GM11168 (cell line): ENCODE data around the gene TMEM191C.
"Not testable (repeated sequence)": the region's sequence is repeated elsewhere in the genome, so short reads cannot be mapped to it uniquely, and the experiment has no call there.

Experiments
- in situ Hi-C: fragments of 300-500 bp; cut with MboI; formaldehyde crosslinking; loops from one replicate; pipeline ENCODE4 v1.12.0; 2022; ENCODE audit warnings: low sequenced_read_pairs; ENCODE audit not compliant: unreplicated experiment

The TMEM191C gene

GRCh38 chr22:21469097-21469994, 2.2 kb downstream of the TMEM191C start:
- in situ Hi-C loops = not testable (repeated sequence)

- in situ Hi-C loops = loop anchor here (10.0 kb wide), 1 partner anchor 758 kb away; no protein-coding TSS in a partner anchor
These were observed 5.8 kb downstream of the TMEM191C start for GRCh38 chr22:21472984-21473383.

- in situ Hi-C loops = loop anchor here (10.0 kb wide), 1 partner anchor 759 kb away; no protein-coding TSS in a partner anchor
These were observed 6.5 kb downstream of the TMEM191C start for GRCh38 chr22:21473664-21474063.

- in situ Hi-C loops = not testable (repeated sequence)
These were observed 16.9 kb downstream of the TMEM191C start for GRCh38 chr22:21484039-21484438.

GRCh38 chr22:21487723-21488122, 20.5 kb downstream of the TMEM191C start:
- in situ Hi-C loops = not testable (repeated sequence)

GRCh38 chr22:21489149-21489680, 22.0 kb downstream of the TMEM191C start:
- in situ Hi-C loops = not testable (repeated sequence)

- in situ Hi-C loops = not testable (repeated sequence)
These were observed 23.4 kb downstream of the TMEM191C start for GRCh38 chr22:21490556-21490955.

GRCh38 chr22:21492271-21492670, 25.1 kb downstream of the TMEM191C start:
- in situ Hi-C loops = not testable (repeated sequence)

- in situ Hi-C loops = not testable (repeated sequence)
These were observed 26.9 kb downstream of the TMEM191C start for GRCh38 chr22:21493789-21494782.

GRCh38 chr22:21497984-21498383, 30.8 kb downstream of the TMEM191C start:
- in situ Hi-C loops = not testable (repeated sequence)

GRCh38 chr22:21498489-21498888, 31.3 kb downstream of the TMEM191C start:
- in situ Hi-C loops = not testable (repeated sequence)

GRCh38 chr22:21499623-21500506, 32.7 kb downstream of the TMEM191C start:
- in situ Hi-C loops = not testable (repeated sequence)

- in situ Hi-C loops = not testable (repeated sequence)
These were observed 43.2 kb downstream of the TMEM191C start for GRCh38 chr22:21510397-21510796.

- in situ Hi-C loops = not testable (repeated sequence)
These were observed 44.8 kb downstream of the TMEM191C start for GRCh38 chr22:21512022-21512421.

- in situ Hi-C loops = not testable (repeated sequence)
These were observed 46.9 kb downstream of the TMEM191C start for GRCh38 chr22:21514117-21514516.

GRCh38 chr22:21515234-21515633, 48.0 kb downstream of the TMEM191C start:
- in situ Hi-C loops = not testable (repeated sequence)

- in situ Hi-C loops = not testable (repeated sequence)
These were observed 49.3 kb downstream of the TMEM191C start for GRCh38 chr22:21516522-21516921.

GRCh38 chr22:21516970-21517764, 50.0 kb downstream of the TMEM191C start:
- in situ Hi-C loops = not testable (repeated sequence)
